Islet of Langerhans (tissue), 1 donor: Measurements from ENCODE around the gene GALNT2.

ENCODE experiments used
- FAIRE-seq: peaks from one replicate; lab custom pipeline; 2011; peaks lifted over from hg19 to GRCh38; lab: Jason Lieb, UNC

GALNT2 gene

DNA sequence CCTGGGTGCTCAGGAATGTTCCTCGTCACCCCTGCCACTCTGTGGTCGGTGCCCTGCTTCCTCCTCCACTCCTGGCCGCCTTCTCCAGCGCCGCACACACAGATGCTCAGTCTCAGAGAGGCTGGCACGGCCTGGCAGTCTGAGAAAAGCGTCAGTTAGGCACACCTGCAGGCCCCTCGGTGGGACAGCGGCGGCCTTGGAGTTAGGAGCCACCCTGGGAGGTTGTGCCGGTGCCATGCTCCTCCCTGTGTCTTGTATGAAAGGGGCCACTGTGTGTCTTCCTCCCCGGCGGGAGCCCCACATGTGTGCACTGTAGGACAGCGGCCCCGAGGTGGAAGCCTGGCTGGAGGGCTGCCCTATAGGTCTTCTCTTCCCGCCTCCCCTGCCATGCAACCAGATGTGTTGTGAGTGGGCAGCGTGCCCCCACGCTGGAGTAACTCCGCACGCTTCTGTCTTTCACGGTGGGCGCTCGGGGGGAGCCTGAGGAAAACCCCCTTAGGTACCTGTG is 213.9 kb downstream of the GALNT2 start:
- no peak for FAIRE-seq

DNA sequence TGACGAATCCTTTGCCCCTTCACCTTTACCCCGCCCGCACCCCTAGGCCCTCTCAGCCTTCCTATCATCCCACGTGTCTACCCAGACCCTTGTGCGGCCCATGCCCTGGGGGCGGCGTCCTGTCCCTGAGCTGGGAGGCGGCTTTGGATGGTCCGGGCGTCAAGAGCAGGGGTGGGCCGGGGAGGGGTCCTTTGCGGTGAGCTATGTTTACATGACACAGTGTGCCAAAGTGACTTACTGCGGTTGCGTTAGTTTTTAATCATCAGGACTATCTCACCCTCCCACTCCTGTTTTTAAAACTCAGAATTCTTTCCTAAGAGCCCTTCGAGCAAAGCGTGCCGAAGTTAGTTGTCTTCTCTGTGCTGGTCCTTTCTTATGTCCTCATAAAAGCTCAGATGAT is 214.5 kb downstream of the GALNT2 start:
- no peak for FAIRE-seq

DNA sequence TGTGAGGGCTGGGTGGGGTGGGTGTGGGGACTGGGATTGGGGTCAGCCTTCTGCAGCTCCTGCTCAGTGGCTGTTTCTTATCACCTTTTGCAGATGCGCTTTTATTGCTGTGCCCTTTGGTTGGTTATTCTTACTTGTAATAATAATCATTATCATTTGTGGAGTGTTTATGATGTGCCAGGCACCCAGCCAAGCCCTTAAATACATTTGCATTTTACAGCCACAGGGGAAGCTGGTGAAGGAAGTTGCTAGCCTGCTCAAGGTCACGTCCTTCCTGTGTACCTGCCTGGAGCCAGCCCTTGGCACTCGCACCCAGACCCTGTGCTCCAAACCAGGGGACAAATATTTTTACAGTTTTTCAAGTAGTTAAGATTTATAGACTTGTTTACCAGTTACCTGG is 215.1 kb downstream of the GALNT2 start:
- no peak for FAIRE-seq

DNA sequence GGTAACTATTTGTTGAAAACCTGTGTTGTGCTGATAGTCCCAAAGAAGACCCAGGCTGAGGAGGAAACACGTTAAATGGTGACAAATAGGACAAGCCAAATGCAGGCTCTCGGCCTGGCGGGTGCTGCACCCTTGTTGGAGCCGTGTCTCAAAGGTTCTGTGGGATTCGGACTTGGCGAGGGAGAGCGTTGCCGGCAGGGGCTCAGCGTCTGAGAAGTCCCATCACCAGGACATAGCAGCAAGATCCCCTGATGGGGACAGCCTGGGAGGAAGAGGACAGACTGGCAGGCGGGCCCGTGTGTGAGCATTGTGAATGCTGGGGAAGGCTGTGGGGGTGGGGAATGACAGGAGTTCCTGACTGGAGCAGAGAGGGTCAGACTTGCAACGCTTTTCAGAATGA is 216.6 kb downstream of the GALNT2 start:
- FAIRE-seq = no peak

DNA sequence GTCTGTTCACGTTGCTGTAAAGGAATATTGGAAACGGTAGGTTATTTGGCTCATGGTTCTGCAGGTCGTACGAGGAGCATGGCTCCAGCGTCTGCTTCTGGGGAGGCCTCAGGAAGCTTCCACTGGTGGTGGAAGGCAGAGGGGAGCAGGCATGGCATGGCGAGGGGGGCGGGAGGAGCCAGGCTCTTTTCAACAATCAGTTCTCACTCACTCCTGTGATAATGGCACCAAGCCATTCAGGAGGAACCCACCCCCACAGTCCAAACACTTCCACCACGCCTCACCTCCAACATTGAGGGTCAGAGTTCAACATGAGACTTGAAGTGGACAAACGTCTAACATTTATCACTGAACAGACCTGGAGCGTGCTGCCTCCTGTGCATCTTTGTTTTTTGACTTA is 217.9 kb downstream of the GALNT2 start:
- no peak for FAIRE-seq

DNA sequence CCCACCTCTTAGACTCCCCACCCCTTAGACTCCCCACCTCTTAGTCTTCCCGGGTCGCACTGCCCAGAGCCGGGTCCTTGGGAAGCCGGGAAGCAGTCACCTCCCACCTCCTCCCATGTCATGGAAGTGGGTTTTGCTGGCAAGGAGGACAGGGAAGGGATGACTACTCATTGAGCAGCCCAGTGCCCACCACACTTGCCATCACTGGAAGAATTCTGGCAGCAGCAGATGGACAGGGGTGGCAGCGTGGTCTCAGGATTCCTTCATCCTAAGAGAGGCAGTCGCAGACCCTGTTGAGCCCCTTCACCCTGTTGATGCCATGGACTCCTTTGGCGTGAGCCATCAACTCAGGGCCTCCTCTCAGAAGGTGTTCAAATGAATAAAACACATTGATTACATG is 218.3 kb downstream of the GALNT2 start:
- no peak for FAIRE-seq

DNA sequence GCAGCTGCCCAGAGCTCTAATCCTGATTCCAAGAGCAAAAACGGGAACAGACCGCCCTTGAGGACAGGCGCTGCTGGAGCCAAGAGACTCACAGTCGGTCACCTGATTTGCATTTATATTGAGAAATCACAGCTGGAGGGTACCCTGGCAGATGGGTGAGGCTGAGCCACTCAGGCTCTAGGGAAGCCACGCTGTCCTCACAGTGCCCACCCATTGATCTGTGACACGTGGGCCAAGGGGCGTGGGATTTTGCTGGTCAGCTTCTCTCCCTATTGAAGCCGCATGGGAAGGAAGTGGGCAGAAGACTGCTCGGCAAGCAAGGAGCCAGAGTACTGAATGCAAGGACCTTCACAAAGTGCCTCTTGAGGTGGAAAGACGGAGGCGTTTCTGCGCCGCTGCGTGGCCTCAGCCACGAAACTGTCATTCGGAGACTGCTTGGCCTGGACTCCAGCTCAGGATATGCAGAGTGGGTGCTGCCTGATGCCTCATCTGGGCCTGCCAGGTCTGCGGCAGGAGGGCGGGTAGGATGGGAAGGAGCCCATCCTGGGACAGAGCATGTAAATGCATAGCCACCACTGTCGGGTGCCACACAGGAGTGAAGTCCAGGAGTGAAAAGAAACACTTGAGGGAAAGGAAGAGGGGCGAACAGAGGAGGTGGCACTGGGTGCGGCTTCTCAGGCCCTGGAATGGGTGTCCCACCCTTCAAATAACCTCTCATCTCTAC is 219.3 kb downstream of the GALNT2 start:
- no peak for FAIRE-seq

DNA sequence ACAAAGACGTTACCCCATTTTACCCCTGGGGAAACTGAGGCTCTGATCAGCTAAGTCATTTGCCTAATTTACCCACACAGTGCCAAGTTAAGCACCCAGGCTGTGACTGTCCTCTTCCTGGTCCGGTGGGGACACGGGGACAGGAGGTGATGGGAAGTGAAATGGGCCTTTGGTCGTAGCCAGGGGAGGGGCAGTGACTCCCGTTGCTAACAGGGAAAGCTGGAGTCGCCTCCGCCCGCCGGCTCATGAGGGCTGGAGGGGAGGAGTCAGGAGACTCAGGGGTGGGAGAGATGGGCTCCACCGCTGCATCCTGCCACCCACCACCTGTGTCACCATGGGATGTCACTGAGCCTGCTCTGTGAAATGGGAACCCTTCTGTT is 219.8 kb downstream of the GALNT2 start:
- FAIRE-seq = no peak

DNA sequence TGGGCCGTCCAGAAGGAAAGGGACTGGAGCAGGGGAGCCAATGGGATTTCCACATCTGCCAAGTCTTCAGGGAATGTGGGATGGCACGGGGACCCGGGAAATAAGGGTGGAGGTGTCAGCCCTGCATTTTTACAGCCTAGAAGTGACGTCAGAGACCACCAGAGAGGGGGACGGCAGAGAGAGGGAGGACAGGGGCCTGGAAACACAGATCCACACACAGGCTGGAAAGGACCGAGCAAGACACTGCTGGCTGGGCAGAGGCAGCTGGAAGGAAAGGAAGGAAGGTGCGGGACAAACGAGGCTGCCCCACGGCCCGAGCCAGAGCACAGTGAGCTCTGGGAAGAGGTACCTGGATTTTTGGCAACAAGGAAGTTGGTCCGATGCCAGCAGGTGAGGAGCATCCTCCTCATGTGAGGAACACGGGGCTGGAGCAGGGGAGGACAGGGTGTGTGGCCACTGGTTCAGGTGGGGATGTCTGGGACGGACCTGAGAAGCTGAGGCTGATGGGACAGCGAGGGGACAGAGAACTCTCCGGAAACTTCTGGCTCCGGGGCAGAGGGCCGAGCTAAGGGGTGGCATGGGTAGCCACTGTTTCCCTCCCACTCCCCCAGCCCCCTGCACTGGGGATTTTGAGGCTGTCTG is 220.8 kb downstream of the GALNT2 start:
- FAIRE-seq = no peak

DNA sequence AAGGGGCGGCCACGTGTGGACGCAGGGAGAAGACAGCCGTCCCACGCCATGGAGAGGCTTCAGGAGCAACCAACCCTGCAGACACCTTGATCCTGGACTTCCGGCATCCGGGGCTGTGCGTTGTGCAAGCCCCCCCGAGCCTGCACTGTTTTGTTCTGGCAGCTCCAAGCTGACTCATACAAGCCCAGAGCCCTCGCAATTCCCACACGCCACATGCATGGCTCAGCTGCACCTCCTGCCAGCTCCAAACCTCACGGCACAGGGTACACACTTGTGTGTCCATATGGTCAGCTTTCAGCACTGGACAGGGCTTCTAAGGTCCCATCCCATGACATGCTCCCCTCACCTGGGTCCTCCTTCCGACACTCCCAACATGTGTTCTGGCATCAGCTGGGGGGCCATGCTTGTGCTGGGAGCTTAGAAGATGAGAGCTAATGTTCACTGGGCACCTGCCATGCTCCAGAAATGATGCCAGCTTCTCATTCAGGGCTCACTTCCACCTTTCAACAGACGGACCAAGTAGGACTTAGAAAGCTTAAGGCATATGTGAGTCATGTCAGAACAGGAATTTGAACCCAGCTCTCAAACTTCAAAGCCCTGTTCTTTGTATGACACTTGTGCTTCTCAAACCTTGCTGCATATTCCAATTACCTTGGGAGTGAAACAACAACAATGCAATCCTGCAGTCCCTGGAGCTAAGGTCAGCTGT is 221.8 kb downstream of the GALNT2 start:
- no peak for FAIRE-seq

DNA sequence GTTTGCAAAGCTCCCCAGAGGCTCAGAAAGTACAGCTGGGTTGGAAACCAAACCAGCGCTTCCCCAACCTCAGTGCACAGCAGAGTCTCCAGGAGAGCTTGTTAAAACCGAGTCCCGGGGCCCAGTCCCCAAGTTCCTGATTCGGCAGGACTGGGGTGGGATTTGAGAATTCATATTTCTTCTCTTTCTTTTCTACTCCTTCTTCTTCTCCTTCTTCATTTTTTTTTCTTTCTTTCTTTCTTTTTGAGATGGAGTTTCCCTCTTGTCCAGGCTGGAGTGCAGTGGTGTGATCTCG is 222.3 kb downstream of the GALNT2 start:
- no peak for FAIRE-seq

DNA sequence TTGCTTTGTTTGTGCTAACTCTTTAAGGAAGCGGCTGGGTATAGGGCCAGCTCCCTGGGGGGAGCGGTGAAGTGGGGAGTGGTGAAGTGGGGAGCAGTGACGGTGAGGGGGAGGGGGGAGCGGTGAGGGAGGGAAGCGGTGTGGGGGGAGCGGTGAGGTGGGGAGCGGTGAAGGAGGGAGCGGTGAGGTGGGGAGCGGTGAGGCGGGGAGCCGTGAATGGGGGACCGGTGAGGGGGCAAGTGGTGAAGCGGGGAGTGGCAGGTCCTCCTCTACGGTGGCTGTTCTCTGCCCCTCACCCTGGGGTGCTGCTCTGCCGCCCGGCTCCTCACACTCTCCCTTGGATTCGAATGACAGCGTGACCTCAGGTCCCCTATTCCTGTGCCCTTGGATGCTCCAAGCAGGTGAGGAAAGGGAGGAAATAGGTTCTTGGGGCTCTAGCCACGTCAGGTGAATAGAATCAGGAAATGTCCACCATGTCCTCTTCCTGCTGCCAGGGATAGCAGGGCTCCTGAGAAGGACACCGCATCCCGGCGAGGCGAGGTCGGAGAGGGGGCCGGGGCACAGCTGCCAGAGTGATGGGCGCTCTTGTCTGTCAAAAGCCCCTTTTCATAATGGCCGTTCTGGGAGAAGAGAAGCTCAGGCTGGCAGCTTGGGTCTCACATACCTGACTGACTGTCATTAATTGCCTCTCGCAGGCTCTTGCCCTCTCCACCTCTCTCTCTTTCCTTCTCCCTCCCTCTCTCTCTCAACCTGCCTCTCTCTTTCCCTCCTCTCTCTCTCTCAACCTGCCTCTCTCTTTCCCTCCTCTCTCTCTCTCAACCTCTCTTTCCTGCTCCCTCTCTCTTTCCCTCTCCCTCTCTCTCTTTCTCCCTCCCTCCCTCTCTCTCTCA is 224.9 kb downstream of the GALNT2 start:
- FAIRE-seq = no peak

DNA sequence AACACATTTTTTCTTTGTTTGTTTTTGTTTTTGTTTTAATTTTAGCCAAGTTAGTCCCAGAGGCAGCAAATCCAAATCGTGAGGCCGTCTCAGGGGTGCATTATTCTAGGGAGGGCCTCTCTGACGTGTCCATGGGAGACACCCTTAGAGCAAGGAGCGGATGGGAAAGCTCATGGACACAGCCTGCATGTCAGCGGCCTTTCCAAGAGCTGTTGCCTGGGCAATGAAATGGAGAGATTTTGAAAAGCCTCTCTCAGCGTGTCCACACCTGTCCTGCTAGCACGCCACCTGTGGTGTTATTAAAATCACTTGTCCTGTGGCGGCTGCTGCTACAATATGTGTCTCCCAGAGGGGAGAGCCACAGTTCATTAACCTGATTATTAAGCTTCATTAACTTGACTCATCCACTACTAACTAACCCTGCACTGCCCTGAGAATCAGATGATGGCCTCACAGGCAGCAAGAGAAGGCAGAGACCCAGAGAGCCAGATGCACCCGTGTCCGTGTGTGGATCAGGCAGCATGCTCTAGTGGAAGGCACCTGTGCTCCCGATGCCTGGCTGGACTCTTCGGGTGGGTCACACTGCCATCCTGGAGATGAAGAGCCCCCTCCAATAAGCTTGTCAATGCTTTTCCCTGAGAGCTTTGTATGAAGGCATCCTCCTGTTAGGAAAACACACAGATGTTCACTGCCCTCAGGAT is 225.8 kb downstream of the GALNT2 start:
- FAIRE-seq = peak; percentile 53

DNA sequence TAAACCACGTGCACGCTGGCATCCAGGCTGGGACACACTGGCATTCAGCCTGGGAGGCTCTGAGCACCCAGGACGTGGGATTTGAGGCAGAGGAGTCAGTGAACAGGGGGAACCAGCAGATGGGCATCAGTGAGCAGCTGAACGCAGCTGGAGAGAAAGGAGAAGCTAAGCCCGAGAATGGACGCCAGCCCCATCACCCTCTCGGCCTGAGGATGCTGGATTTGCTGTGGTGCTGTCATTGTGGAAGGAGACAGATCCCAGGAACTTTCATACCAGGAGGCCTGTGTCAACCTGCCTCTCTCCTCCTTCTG is 226.3 kb downstream of the GALNT2 start:
- FAIRE-seq = no peak

DNA sequence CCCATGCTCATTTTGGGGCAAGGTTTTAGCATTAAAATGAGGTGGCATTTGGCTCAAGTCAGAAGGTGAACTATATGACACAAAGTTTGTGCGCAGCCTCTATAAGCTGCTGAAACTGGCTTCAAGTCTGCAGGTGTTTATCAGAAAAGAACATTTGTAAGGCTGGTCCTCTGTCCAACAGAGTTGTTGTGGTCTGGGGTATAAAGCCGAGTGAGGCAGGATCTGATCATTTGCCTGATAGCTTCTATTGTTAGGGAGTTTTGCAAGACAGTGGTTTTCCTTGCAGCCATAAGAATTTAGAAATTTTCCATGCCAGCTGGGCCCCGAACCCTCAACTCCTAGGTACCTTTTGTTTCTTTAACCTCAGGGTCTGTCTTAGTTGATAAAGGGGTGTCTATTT is 228.3 kb downstream of the GALNT2 start:
- FAIRE-seq = no peak

DNA sequence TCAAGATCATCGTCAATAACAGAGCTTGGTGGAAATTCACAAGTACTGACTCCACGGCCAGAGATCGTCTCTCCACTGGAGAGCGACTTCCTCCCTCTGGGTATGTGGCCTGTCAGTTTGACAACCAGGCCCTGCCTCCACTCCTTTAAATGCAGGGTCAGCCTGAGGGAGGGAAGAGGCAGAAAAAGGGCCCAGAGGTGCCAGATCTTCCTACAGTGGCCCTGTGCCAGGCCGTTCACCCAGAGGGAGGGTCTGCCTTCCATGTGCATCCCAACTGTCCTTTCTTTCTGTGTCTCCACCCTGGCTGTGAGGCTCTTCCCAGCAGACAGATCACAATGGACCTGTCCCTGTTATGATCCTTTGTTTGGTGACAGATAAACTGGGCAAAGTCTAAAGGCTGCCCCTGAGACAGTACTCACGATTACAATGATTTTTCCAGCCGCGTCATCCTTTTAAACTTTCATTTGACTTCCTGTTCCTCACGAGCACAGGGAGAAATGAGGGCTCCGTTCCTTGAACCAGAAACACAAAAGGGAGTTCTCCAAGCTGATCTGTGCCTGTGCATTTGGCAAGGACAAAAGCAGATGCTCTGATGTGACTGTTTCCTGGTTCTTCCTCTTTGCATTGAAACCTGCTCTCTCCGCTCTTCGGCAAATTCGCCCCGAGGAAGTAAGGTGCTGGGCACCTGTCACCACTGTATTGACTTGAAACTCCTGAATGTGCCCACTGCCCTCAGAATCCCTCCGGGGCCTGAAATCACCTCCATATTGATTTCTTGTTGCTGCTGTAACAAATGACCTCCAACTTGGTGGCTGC is 232.4 kb downstream of the GALNT2 start:
- no peak for FAIRE-seq

DNA sequence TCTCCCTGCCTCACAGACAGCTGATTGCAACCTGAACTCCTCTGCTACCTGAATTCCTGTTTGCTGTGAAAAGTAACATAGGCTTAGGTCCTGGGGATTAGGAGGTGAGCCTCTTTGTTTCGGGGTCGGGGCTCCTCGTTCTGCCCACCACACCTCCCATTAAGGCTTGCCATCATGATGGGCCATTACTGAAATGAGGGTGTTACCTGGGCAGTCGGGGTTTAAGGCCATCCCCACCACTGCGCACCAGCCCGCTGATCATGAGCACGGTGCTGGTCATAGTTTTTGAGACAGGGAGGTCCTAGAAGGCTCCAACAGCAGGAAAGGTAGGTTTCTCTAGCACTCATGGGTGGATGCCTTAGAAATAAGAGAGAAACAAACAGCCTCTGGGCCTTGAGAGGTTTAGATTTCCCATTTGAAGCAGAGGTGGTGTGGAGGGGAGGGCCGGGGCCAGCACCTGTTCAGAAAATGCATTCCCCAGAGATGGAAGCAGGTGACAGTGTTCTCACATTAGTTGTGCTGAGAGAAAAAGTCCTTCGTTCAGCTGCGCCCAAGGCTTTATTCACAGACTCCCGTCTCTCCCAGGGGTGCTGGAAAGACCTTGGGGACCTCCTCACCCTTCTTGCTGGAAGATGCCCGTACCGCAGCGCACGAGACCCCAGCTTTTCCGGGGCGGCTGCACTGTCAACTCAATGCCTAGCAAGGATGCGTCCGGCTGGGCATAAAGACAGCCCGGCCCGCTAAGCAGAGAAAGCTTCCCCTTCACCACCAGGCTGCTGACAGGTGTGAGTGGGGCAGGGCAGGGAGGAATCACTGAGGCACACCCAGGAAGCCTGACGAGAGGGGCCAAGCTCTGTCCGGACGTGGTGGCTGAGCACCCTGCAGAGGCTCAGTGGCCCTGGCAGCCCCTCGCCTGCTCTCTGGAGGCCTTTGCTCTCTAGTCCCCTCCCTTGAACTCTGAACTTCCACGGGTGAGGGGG is 233.6 kb downstream of the GALNT2 start:
- no peak for FAIRE-seq

DNA sequence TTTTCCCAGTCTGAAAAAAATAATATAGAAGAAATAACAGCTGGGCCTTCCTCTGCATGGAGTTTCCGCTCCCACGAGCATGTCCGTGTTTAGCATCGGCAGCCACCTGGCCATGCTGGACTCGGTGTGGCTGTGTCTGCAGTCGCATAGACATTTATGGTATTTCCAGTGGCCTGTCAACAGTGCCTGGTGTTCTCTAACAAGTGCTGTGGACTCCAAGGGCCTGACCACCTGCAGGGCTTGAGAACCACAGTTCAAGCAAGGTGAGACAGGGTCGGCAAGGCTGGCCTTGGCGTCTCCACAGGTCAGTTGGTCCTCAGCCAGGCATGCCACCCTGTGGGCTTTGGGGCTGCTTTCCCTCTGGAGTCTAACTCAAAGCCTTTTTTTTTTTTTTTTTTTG is 234.3 kb downstream of the GALNT2 start:
- no peak for FAIRE-seq

DNA sequence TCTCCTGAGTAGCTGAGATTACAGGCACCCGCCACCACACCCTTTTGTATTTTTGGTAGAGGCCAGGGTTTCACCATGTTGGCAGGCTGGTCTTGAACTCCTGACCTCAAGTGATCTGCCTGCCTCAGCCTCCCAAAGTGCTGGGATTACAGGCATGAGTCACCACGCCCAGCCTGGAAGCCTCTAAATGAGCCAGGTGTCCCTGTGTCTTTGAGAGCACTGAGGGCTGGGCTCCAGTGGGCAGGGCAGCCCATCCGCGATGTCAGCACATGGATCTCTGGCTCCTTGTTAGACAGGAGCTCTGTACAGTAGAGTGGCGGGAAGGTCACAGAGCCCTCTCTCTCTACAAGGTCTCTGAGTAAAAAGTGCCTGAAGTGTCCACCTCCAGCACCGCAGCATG is 234.8 kb downstream of the GALNT2 start:
- no peak for FAIRE-seq

DNA sequence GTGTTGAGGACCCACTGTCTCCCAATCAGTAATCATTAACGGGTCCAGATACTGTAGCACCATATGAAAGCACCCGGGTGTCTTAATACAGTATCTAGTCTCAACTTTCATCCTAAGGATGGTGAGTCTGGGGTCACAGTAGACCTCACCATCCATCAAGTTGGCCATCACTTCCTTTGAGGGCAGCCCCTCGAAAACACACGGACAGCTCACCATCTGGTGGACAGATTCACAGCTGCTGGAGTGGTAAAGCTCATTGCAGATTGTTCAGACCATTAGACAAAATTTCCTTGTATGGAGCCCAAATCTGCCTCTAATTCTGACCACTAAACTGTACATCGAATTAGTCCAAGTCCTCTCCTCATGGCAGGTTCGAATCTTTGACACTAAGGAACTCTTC is 236.0 kb downstream of the GALNT2 start:
- no peak for FAIRE-seq
